ENCODE measurements around the gene GPR39. TPM values are rescaled to one million over a fixed set of nuclear protein-coding genes. Genes with fewer than 3 reads are reported as not detected.

Gene GPR39
- total and polyA plus RNA-seq, 3 experiments from 2014 or later = not detected

- H3K9me3 Mint-ChIP-seq = peaks cover 0 to 12% (median 4%) of the 10 kb centered on the region in 5 donors
- DNase-seq = no peak
- H3K27me3 Mint-ChIP-seq = peaks cover 0 to 3% of the 10 kb centered on the region in 2 donors
- H3K4me3 Mint-ChIP-seq = no peak overlapping the region
- no peaks in the 10 kb centered on the region for H3K36me3 ChIP-seq (ENCODE audit: insufficient read depth, low read length)
- no peaks in the 10 kb centered on the region for H3K9me3 ChIP-seq (ENCODE audit: low read length)
- H3K4me1 Mint-ChIP-seq = no peaks in the 10 kb centered on the region
- H3K4me1 ChIP-seq (ENCODE audit: insufficient read depth, low read length) = no peaks in the 10 kb centered on the region
- H3K4me3 ChIP-seq (ENCODE audit: low read length) = no peak overlapping the region
- ChIA-PET CTCF (no interaction called here), POLR2A (no interaction called here)
- H3K27me3 ChIP-seq (ENCODE audit: insufficient read depth, low read length, poor library complexity, severe bottlenecking) = no peaks in the 10 kb centered on the region
- H3K27ac ChIP-seq (ENCODE audit: low read depth, low read length) = no peak overlapping the region
- no peak overlapping the region for H3K27ac Mint-ChIP-seq
- peaks cover 0 to 3% (median 0%) of the 10 kb centered on the region in 3 donors for H3K36me3 Mint-ChIP-seq
Measured at GRCh38 chr2:132568656-132569055, 152.1 kb downstream of the GPR39 start.

GRCh38 chr2:132573444-132574007 lies 156.9 kb downstream of the GPR39 start:
- H3K9me3 ChIP-seq (ENCODE audit: low read length) = no peaks in the 10 kb centered on the region
- Mint-ChIP-seq H3K27ac (no peak overlapping the region), H3K36me3 (no peaks in the 10 kb centered on the region), H3K4me1 (no peaks in the 10 kb centered on the region), H3K9me3 (peaks cover 0 to 3% (median 2%) of the 10 kb centered on the region in 5 donors), H3K27me3 (peaks cover 0 to 3% of the 10 kb centered on the region in 2 donors), H3K4me3 (no peak overlapping the region)
- no peak overlapping the region for H3K27ac ChIP-seq (ENCODE audit: low read depth, low read length)
- H3K36me3 ChIP-seq (ENCODE audit: insufficient read depth, low read length) = no peaks in the 10 kb centered on the region
- DNase-seq = no peak
- no peaks in the 10 kb centered on the region for H3K4me1 ChIP-seq (ENCODE audit: insufficient read depth, low read length)
- ChIA-PET CTCF (no interaction called here), POLR2A (no interaction called here)
- no peaks in the 10 kb centered on the region for H3K27me3 ChIP-seq (ENCODE audit: insufficient read depth, low read length, poor library complexity, severe bottlenecking)
- H3K4me3 ChIP-seq (ENCODE audit: low read length) = no peak overlapping the region

- no peak for DNase-seq
- H3K27me3 Mint-ChIP-seq = peaks cover 2 to 6% of the 10 kb centered on the region in 2 donors
- Histone ChIP-seq H3K27ac (ENCODE audit: low read depth, low read length) (no peak overlapping the region), H3K4me1 (ENCODE audit: insufficient read depth, low read length) (no peaks in the 10 kb centered on the region), H3K9me3 (ENCODE audit: low read length) (no peaks in the 10 kb centered on the region), H3K4me3 (ENCODE audit: low read length) (no peak overlapping the region), H3K36me3 (ENCODE audit: insufficient read depth, low read length) (no peaks in the 10 kb centered on the region), H3K27me3 (ENCODE audit: insufficient read depth, low read length, poor library complexity, severe bottlenecking) (no peaks in the 10 kb centered on the region)
- H3K36me3 Mint-ChIP-seq = no peaks in the 10 kb centered on the region
- no peaks in the 10 kb centered on the region for H3K4me1 Mint-ChIP-seq
- H3K4me3 Mint-ChIP-seq = no peak overlapping the region
- CTCF ChIA-PET = no interaction called here
- POLR2A ChIA-PET = no interaction called here
- no peak overlapping the region for H3K27ac Mint-ChIP-seq
- H3K9me3 Mint-ChIP-seq = peaks cover 0 to 5% (median 0%) of the 10 kb centered on the region in 5 donors
Measured at GRCh38 chr2:132577686-132578085, 161.1 kb downstream of the GPR39 start.

GRCh38 chr2:132581591-132581990 lies 165.0 kb downstream of the GPR39 start:
- peaks cover 2 to 6% of the 10 kb centered on the region in 2 donors for H3K27me3 Mint-ChIP-seq
- H3K9me3 ChIP-seq (ENCODE audit: low read length) = no peaks in the 10 kb centered on the region
- no peaks in the 10 kb centered on the region for H3K27me3 ChIP-seq (ENCODE audit: insufficient read depth, low read length, poor library complexity, severe bottlenecking)
- POLR2A ChIA-PET = no interaction called here
- CTCF ChIA-PET = no interaction called here
- H3K9me3 Mint-ChIP-seq = peaks cover 0 to 5% (median 0%) of the 10 kb centered on the region in 5 donors
- no peak overlapping the region for H3K4me3 Mint-ChIP-seq
- no peak overlapping the region for H3K27ac ChIP-seq (ENCODE audit: low read depth, low read length)
- H3K4me1 ChIP-seq (ENCODE audit: insufficient read depth, low read length) = no peaks in the 10 kb centered on the region
- no peaks in the 10 kb centered on the region for H3K36me3 ChIP-seq (ENCODE audit: insufficient read depth, low read length)
- H3K4me3 ChIP-seq (ENCODE audit: low read length) = no peak overlapping the region
- no peaks in the 10 kb centered on the region for H3K36me3 Mint-ChIP-seq
- no peaks in the 10 kb centered on the region for H3K4me1 Mint-ChIP-seq
- no peak overlapping the region for H3K27ac Mint-ChIP-seq
- no peak for DNase-seq

GRCh38 chr2:132581991-132582738 lies 165.6 kb downstream of the GPR39 start:
- CTCF ChIA-PET = no interaction called here

GRCh38 chr2:132583666-132584360 lies 167.2 kb downstream of the GPR39 start:
- POLR2A ChIA-PET = no interaction called here
- no peak overlapping the region for H3K27ac Mint-ChIP-seq
- Histone ChIP-seq H3K4me1 (ENCODE audit: insufficient read depth, low read length) (no peaks in the 10 kb centered on the region), H3K36me3 (ENCODE audit: insufficient read depth, low read length) (no peaks in the 10 kb centered on the region), H3K27me3 (ENCODE audit: insufficient read depth, low read length, poor library complexity, severe bottlenecking) (no peaks in the 10 kb centered on the region), H3K27ac (ENCODE audit: low read depth, low read length) (no peak overlapping the region), H3K4me3 (ENCODE audit: low read length) (no peak overlapping the region), H3K9me3 (ENCODE audit: low read length) (no peaks in the 10 kb centered on the region)
- H3K9me3 Mint-ChIP-seq = peaks cover 0 to 4% (median 0%) of the 10 kb centered on the region in 5 donors
- H3K4me1 Mint-ChIP-seq = no peaks in the 10 kb centered on the region
- CTCF ChIA-PET = no interaction called here
- H3K27me3 Mint-ChIP-seq = peaks cover 2 to 6% of the 10 kb centered on the region in 2 donors
- DNase-seq = no peak
- H3K4me3 Mint-ChIP-seq = no peak overlapping the region
- H3K36me3 Mint-ChIP-seq = no peaks in the 10 kb centered on the region

More at GRCh38 chr2:132581991-132582738, 165.6 kb downstream of the GPR39 start:
- POLR2A ChIA-PET = no interaction called here
- Histone ChIP-seq H3K27me3 (ENCODE audit: insufficient read depth, low read length, poor library complexity, severe bottlenecking) (no peaks in the 10 kb centered on the region), H3K36me3 (ENCODE audit: insufficient read depth, low read length) (no peaks in the 10 kb centered on the region), H3K27ac (ENCODE audit: low read depth, low read length) (no peak overlapping the region), H3K4me3 (ENCODE audit: low read length) (no peak overlapping the region), H3K9me3 (ENCODE audit: low read length) (no peaks in the 10 kb centered on the region), H3K4me1 (ENCODE audit: insufficient read depth, low read length) (no peaks in the 10 kb centered on the region)
- no peaks in the 10 kb centered on the region for H3K4me1 Mint-ChIP-seq
- H3K27me3 Mint-ChIP-seq = peaks cover 2 to 6% of the 10 kb centered on the region in 2 donors
- H3K9me3 Mint-ChIP-seq = peaks cover 0 to 5% (median 0%) of the 10 kb centered on the region in 5 donors
- no peaks in the 10 kb centered on the region for H3K36me3 Mint-ChIP-seq
- no peak overlapping the region for H3K27ac Mint-ChIP-seq
- no peak overlapping the region for H3K4me3 Mint-ChIP-seq
- DNase-seq = no peak

- Histone ChIP-seq H3K9me3 (ENCODE audit: low read length) (no peaks in the 10 kb centered on the region), H3K36me3 (ENCODE audit: insufficient read depth, low read length) (no peaks in the 10 kb centered on the region), H3K27ac (ENCODE audit: low read depth, low read length) (no peak overlapping the region), H3K4me3 (ENCODE audit: low read length) (no peak overlapping the region), H3K27me3 (ENCODE audit: insufficient read depth, low read length, poor library complexity, severe bottlenecking) (no peaks in the 10 kb centered on the region), H3K4me1 (ENCODE audit: insufficient read depth, low read length) (no peaks in the 10 kb centered on the region)
- CTCF ChIA-PET = no interaction called here
- H3K4me3 Mint-ChIP-seq = no peak overlapping the region
- H3K9me3 Mint-ChIP-seq = peaks cover 0 to 6% (median 0%) of the 10 kb centered on the region in 5 donors
- H3K4me1 Mint-ChIP-seq = no peaks in the 10 kb centered on the region
- POLR2A ChIA-PET = no interaction called here
- no peak for DNase-seq
- no peaks in the 10 kb centered on the region for H3K36me3 Mint-ChIP-seq
- H3K27ac Mint-ChIP-seq = no peak overlapping the region
- H3K27me3 Mint-ChIP-seq = no peaks in the 10 kb centered on the region
Measured at GRCh38 chr2:132584976-132585817, 168.6 kb downstream of the GPR39 start.

Measured in CD8-positive, alpha-beta memory T cell (primary cell).